Measurements from ENCODE around the gene LIX1. TPM values are rescaled to one million over a fixed set of nuclear protein-coding genes. Genes with fewer than 3 reads are reported as not detected.

LIX1 gene
- total RNA-seq, 1 donor from 2014 or later = 0.59 TPM

DNA sequence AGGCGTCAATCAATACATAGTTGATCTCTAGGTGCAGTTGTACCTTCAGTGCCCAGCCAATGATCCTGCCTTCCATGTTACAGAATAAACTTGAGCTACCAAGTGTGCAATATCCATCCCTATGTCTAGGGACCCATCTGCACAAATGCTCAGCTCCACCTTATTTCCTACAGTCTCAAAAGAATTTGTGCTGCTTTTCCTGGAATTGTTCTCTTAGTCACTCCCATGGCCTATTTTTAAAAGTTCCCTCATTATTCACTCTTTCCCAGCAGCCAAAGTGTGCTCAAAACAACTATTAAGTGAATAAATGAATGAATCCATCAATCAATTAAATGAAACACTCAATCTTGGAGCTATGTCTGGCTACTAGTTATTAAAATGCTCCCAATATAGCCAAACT is 14.7 kb downstream of the LIX1 start:
- TF ChIP-seq, protein P1, sequence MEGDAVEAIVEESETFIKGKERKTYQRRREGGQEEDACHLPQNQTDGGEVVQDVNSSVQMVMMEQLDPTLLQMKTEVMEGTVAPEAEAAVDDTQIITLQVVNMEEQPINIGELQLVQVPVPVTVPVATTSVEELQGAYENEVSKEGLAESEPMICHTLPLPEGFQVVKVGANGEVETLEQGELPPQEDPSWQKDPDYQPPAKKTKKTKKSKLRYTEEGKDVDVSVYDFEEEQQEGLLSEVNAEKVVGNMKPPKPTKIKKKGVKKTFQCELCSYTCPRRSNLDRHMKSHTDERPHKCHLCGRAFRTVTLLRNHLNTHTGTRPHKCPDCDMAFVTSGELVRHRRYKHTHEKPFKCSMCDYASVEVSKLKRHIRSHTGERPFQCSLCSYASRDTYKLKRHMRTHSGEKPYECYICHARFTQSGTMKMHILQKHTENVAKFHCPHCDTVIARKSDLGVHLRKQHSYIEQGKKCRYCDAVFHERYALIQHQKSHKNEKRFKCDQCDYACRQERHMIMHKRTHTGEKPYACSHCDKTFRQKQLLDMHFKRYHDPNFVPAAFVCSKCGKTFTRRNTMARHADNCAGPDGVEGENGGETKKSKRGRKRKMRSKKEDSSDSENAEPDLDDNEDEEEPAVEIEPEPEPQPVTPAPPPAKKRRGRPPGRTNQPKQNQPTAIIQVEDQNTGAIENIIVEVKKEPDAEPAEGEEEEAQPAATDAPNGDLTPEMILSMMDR (IDR thresholded peaks at IDR 0.05; ENCODE audit: insufficient read depth, low read depth, low read length) = no peak
- no peak for TF ChIP-seq EZH2 (IDR thresholded peaks at IDR 0.05; ENCODE audit: insufficient read depth, low read length)
- H3K9me3 ChIP-seq (ENCODE audit: insufficient read depth, low read depth, low read length) = no peaks in the 10 kb centered on the region
- H4K20me1 ChIP-seq (ENCODE audit: insufficient read depth, low read length) = no peaks in the 10 kb centered on the region
- no peaks in the 10 kb centered on the region for H3K36me3 Mint-ChIP-seq (ENCODE audit: low read depth, unreplicated experiment)
- peaks cover 11% of the 10 kb centered on the region for H3K4me1 Mint-ChIP-seq (ENCODE audit: low read depth, unreplicated experiment)
- no peaks in the 10 kb centered on the region for H3K27me3 Mint-ChIP-seq (ENCODE audit: low read depth, unreplicated experiment)
- no peaks in the 10 kb centered on the region for H3K36me3 ChIP-seq (ENCODE audit: insufficient read depth, low read length)
- no peak overlapping the region for H2AFZ ChIP-seq (ENCODE audit: low read depth, low read length)
- H3K9ac ChIP-seq (ENCODE audit: low read length) = no peak overlapping the region
- no peaks in the 10 kb centered on the region for H3K4me1 ChIP-seq (ENCODE audit: insufficient read depth, low read length)
- no peaks in the 10 kb centered on the region for H3K9me3 Mint-ChIP-seq (ENCODE audit: unreplicated experiment)
- H3K27ac ChIP-seq (ENCODE audit: low read depth, low read length) = no peak overlapping the region
- FAIRE-seq (no peak), DNase-seq (ENCODE audit: low read depth) (no peak)
- no peak overlapping the region for H3K4me2 ChIP-seq (ENCODE audit: low read length)
- no peaks in the 10 kb centered on the region for H3K27me3 ChIP-seq (ENCODE audit: insufficient read depth, low read length)
- H3K4me3 Mint-ChIP-seq (ENCODE audit: unreplicated experiment) = no peak overlapping the region
- no peaks in the 10 kb centered on the region for H3K79me2 ChIP-seq (ENCODE audit: insufficient read depth, low read length)
- no peak overlapping the region for H3K27ac Mint-ChIP-seq (ENCODE audit: unreplicated experiment)
- no peak overlapping the region for H3K4me3 ChIP-seq (ENCODE audit: insufficient read depth, low read depth, low read length)

DNA sequence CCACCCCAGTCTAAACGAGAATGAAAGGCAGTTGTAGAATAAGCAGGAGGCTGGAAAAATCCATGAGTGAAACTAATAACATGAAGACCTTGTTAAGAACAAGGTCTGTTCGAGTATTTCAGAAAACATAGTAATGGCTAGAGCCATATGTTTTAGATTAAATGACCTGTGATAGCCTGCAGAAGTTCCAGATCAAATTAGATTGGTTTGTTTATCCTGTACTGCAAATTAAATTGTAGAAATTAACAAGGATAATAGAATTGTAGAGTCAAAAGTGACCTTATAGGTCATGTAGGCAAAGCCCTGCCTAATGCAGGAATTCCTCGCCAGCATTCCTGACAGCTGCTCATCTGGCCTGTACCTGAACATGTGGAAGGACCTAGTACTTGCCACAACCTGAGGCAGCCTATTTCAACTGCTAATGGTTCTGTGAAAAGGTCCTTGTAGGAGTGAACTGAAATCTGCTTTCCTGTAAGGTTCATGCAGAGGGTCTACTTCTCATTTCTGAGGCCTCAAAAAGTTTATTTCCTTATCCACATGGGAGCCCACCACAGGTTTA is 17.2 kb downstream of the LIX1 start:
- no peaks in the 10 kb centered on the region for H3K9me3 Mint-ChIP-seq (ENCODE audit: unreplicated experiment)
- Histone ChIP-seq H3K9ac (ENCODE audit: low read length) (no peak overlapping the region), H3K27ac (ENCODE audit: low read depth, low read length) (no peak overlapping the region), H3K4me3 (ENCODE audit: insufficient read depth, low read depth, low read length) (no peak overlapping the region), H3K4me2 (ENCODE audit: low read length) (no peak overlapping the region), H3K36me3 (ENCODE audit: insufficient read depth, low read length) (no peaks in the 10 kb centered on the region), H3K4me1 (ENCODE audit: insufficient read depth, low read length) (no peaks in the 10 kb centered on the region), H3K79me2 (ENCODE audit: insufficient read depth, low read length) (no peaks in the 10 kb centered on the region), H3K9me3 (ENCODE audit: insufficient read depth, low read depth, low read length) (no peaks in the 10 kb centered on the region), H2AFZ (ENCODE audit: low read depth, low read length) (no peak overlapping the region), H4K20me1 (ENCODE audit: insufficient read depth, low read length) (no peaks in the 10 kb centered on the region), H3K27me3 (ENCODE audit: insufficient read depth, low read length) (no peaks in the 10 kb centered on the region)
- no peak for TF ChIP-seq EZH2 (IDR thresholded peaks at IDR 0.05; ENCODE audit: insufficient read depth, low read length)
- TF ChIP-seq, protein P1 (IDR thresholded peaks at IDR 0.05; ENCODE audit: insufficient read depth, low read depth, low read length) = no peak
- peaks cover 3% of the 10 kb centered on the region for H3K4me1 Mint-ChIP-seq (ENCODE audit: low read depth, unreplicated experiment)
- H3K4me3 Mint-ChIP-seq (ENCODE audit: unreplicated experiment) = no peak overlapping the region
- no peaks in the 10 kb centered on the region for H3K27me3 Mint-ChIP-seq (ENCODE audit: low read depth, unreplicated experiment)
- H3K36me3 Mint-ChIP-seq (ENCODE audit: low read depth, unreplicated experiment) = no peaks in the 10 kb centered on the region
- FAIRE-seq (no peak), DNase-seq (ENCODE audit: low read depth) (no peak)
- H3K27ac Mint-ChIP-seq (ENCODE audit: unreplicated experiment) = no peak overlapping the region

DNA sequence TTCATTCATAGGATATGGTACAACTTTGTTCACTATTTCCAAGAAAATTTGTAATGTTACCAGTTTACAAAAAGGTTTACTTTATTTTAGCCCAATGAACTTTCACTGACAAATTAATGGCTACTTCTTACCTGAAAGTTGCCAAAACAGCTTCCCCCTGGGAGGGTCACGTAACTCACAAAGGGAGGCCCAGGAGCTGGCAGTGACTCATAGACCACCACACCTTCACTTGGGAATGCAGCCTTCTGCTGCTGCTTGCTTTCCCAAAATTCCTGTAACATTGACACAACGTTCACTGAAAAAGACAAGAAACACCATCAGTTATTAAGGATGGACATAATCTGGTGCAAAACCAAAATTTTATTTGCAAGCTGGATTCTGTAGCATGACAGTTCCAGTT is 18.1 kb downstream of the LIX1 start:
- H3K36me3 Mint-ChIP-seq (ENCODE audit: low read depth, unreplicated experiment) = no peaks in the 10 kb centered on the region
- Histone ChIP-seq H3K27ac (ENCODE audit: low read depth, low read length) (no peak overlapping the region), H3K4me2 (ENCODE audit: low read length) (no peak overlapping the region), H3K4me1 (ENCODE audit: insufficient read depth, low read length) (no peaks in the 10 kb centered on the region), H4K20me1 (ENCODE audit: insufficient read depth, low read length) (no peaks in the 10 kb centered on the region), H3K9ac (ENCODE audit: low read length) (no peak overlapping the region), H3K9me3 (ENCODE audit: insufficient read depth, low read depth, low read length) (no peaks in the 10 kb centered on the region), H2AFZ (ENCODE audit: low read depth, low read length) (no peak overlapping the region), H3K79me2 (ENCODE audit: insufficient read depth, low read length) (no peaks in the 10 kb centered on the region), H3K36me3 (ENCODE audit: insufficient read depth, low read length) (no peaks in the 10 kb centered on the region), H3K4me3 (ENCODE audit: insufficient read depth, low read depth, low read length) (no peak overlapping the region), H3K27me3 (ENCODE audit: insufficient read depth, low read length) (no peaks in the 10 kb centered on the region)
- H3K9me3 Mint-ChIP-seq (ENCODE audit: unreplicated experiment) = no peaks in the 10 kb centered on the region
- DNase-seq (ENCODE audit: low read depth) (no peak), FAIRE-seq (no peak)
- H3K27ac Mint-ChIP-seq (ENCODE audit: unreplicated experiment) = no peak overlapping the region
- H3K27me3 Mint-ChIP-seq (ENCODE audit: low read depth, unreplicated experiment) = no peaks in the 10 kb centered on the region
- TF ChIP-seq, protein P1 (IDR thresholded peaks at IDR 0.05; ENCODE audit: insufficient read depth, low read depth, low read length) = no peak
- TF ChIP-seq EZH2 (IDR thresholded peaks at IDR 0.05; ENCODE audit: insufficient read depth, low read length) = no peak
- no peak overlapping the region for H3K4me3 Mint-ChIP-seq (ENCODE audit: unreplicated experiment)
- H3K4me1 Mint-ChIP-seq (ENCODE audit: low read depth, unreplicated experiment) = peaks cover 3% of the 10 kb centered on the region

All from astrocyte (in vitro differentiated cells and primary cell).